ENCODE results near the gene RGN.
"Not testable (repeated sequence)": the region's sequence is repeated elsewhere in the genome, so short reads cannot be mapped to it uniquely, and the experiment has no call there.

Gene RGN

GRCh38 chrX:47116551-47117110 is 38.4 kb downstream of the RGN start:
- DNase-seq (ENCODE audit: low read depth in 3 of 3), result not testable (repeated sequence)

DNA sequence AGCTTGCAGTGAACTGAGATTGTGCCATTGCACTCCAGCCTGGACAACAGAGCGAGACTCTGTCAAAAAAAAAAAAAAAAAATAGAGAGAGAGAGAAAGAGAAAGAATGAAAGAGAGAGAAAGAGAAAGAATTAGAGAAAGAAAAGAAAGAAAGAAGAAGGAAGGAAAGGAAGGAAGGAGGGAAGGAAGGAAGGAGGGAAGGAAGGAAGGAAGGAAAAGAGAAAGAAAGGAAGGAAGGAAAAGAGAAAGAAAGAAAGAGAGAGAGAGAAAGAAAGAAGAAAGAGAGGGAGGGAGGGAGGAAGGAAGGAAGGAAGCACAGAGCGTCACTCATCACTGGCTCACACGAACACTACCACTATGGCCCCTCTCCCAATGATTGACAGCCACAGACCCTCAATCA is 46.2 kb downstream of the RGN start:
- not testable (repeated sequence) for DNase-seq (ENCODE audit: low read depth in 3 of 3)

DNA sequence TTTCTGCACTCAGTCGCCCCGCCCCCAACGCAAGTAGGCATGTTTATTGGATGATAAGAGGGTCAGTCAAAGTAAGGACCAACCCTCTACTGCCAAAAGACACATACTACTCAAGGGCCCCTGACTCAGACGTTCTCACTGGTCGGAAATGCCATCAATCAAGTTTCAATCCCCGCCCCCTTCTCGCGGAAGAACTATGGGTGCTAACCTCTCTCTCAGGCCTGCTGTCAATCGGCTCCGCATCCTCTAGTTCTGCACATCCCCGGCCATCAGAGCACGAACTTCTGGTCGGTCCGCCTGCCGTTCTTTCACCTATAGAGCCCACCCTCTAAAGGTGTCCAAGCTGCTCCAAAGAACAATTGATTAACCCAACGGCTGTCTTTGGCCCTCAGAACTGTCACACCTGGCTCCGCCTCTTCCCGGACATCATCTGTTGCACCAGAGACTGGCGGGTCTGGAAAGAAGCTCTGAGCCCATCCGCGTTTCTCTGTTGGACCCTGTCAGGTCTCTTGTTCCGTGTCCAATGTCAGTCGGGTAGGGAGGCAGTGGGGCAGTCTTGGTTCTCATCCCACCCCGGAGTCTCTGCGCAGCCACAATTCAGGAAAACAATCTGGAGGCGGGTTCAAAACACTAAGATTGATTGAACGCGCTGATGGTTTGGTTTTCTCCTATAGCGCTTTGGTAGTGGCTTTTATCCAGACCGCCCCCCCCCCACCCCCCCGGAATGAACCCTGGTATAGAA is 51.1 kb downstream of the RGN start:
- DNase-seq (ENCODE audit: low read depth in 3 of 3), result peak; percentile 65 to 78 (median 76)

- DNase-seq (ENCODE audit: low read depth in 3 of 3), result no peak
Observed at GRCh38 chrX:47129899-47130358, 51.7 kb downstream of the RGN start.

GRCh38 chrX:47133493-47133892 is 55.2 kb downstream of the RGN start:
- DNase-seq (ENCODE audit: low read depth in 3 of 3), result no peak

DNA sequence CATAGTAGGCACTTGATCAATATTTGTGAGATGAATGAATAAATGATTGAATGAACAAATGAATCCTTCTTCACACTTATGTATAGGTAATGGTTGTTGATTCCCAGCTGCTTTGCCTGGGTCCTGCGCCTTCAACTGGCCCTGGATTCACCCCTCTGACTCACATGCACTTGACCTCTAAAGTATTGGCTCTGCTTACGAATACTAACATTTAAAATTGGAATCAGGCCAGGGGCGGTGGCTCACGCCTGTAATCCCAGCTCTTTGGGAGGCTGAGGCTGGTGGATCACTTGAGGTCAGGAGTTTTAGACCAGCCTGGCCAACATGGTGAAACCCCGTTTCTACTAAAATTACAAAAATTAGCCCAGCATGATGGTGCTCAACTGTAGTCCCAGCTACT is 57.4 kb downstream of the RGN start:
- DNase-seq (ENCODE audit: low read depth in 3 of 3), result not testable (repeated sequence)

DNA sequence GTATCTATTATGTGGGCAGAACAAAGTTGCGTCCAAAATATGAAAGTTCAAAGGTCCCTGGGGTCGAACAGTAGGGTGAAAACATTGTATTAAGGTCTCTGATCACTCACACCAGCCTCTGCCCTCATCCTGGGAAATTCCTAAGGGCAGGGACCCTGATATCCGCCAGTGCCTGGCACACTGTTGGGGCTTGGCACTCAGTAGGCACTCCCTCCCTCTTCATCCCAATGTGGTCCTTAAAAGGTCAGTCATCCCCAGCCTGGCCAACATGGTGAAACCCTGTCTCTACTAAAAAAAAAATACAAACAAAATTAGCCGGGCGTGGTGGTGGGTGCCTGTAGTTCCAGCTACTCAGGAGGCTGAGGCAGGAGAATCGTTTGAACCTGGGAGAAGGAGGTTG is 59.9 kb downstream of the RGN start:
- no peak for DNase-seq (ENCODE audit: low read depth in 3 of 3)
